Measurements from ENCODE around the gene VBP1. TPM values are rescaled to one million over a fixed set of nuclear protein-coding genes. Genes with fewer than 3 reads are reported as not detected.
A peak's percentile ranks its signal among the peaks of the same experiment; 100 is the strongest.
"Not testable (repeated sequence)": the region's sequence is repeated elsewhere in the genome, so short reads cannot be mapped to it uniquely, and the experiment has no call there.

VBP1 gene, protein sequence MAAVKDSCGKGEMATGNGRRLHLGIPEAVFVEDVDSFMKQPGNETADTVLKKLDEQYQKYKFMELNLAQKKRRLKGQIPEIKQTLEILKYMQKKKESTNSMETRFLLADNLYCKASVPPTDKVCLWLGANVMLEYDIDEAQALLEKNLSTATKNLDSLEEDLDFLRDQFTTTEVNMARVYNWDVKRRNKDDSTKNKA
- polyA plus RNA-seq (ENCODE audit: insufficient read length in 12 of 12): 10 to 100 TPM in 11 of 12 donors, not detected in 1; 37.9 to 79.7 (median 73.4) TPM
- long read RNA-seq, donor 1, transcript VBP1-201 (6 exons, 1,686 nt): major isoform, 26 of 26 reads
- long read RNA-seq, donor 1, partial matches to known transcripts: 0 of 26 reads
- long read RNA-seq, donor 1, other reads (novel, unspliced or antisense): 0 of 26 reads
- long read RNA-seq, donor 2, transcript VBP1-201 (6 exons, 1,686 nt): major isoform, 36 of 36 reads
- long read RNA-seq, donor 2, partial matches to known transcripts: 0 of 36 reads
- long read RNA-seq, donor 2, other reads (novel, unspliced or antisense): 0 of 36 reads
- long read RNA-seq, donor 3, transcript VBP1-201 (6 exons, 1,686 nt): major isoform, 14 of 41 reads
- long read RNA-seq, donor 3, partial matches to known transcripts: 27 of 41 reads
- long read RNA-seq, donor 3, other reads (novel, unspliced or antisense): 0 of 41 reads
- long read RNA-seq, donor 4, transcript VBP1-201 (6 exons, 1,686 nt): major isoform, 10 of 36 reads
- long read RNA-seq, donor 4, partial matches to known transcripts: 26 of 36 reads
- long read RNA-seq, donor 4, other reads (novel, unspliced or antisense): 0 of 36 reads
- long read RNA-seq, donor 5, transcript VBP1-201 (6 exons, 1,686 nt): major isoform, 37 of 37 reads
- long read RNA-seq, donor 5, partial matches to known transcripts: 0 of 37 reads
- long read RNA-seq, donor 5, other reads (novel, unspliced or antisense): 0 of 37 reads
- long read RNA-seq, donor 6, transcript VBP1-201 (6 exons, 1,686 nt): major isoform, 13 of 13 reads
- long read RNA-seq, donor 6, partial matches to known transcripts: 0 of 13 reads
- long read RNA-seq, donor 6, other reads (novel, unspliced or antisense): 0 of 13 reads
- long read RNA-seq, donor 7, transcript VBP1-201 (6 exons, 1,686 nt): major isoform, 16 of 16 reads
- long read RNA-seq, donor 7, partial matches to known transcripts: 0 of 16 reads
- long read RNA-seq, donor 7, other reads (novel, unspliced or antisense): 0 of 16 reads
- long read RNA-seq, donor 8, transcript VBP1-201 (6 exons, 1,686 nt): major isoform, 36 of 36 reads
- long read RNA-seq, donor 8, partial matches to known transcripts: 0 of 36 reads
- long read RNA-seq, donor 8, other reads (novel, unspliced or antisense): 0 of 36 reads
- long read RNA-seq, donor 9, transcript VBP1-201 (6 exons, 1,686 nt): major isoform, 16 of 48 reads
- long read RNA-seq, donor 9, partial matches to known transcripts: 32 of 48 reads
- long read RNA-seq, donor 9, other reads (novel, unspliced or antisense): 0 of 48 reads
- long read RNA-seq, donor 10, transcript VBP1-201 (6 exons, 1,686 nt): major isoform, 23 of 23 reads
- long read RNA-seq, donor 10, partial matches to known transcripts: 0 of 23 reads
- long read RNA-seq, donor 10, other reads (novel, unspliced or antisense): 0 of 23 reads
- long read RNA-seq, donor 11, transcript VBP1-201 (6 exons, 1,686 nt): major isoform, 44 of 105 reads
- long read RNA-seq, donor 11, partial matches to known transcripts: 61 of 105 reads
- long read RNA-seq, donor 11, other reads (novel, unspliced or antisense): 0 of 105 reads

DNA sequence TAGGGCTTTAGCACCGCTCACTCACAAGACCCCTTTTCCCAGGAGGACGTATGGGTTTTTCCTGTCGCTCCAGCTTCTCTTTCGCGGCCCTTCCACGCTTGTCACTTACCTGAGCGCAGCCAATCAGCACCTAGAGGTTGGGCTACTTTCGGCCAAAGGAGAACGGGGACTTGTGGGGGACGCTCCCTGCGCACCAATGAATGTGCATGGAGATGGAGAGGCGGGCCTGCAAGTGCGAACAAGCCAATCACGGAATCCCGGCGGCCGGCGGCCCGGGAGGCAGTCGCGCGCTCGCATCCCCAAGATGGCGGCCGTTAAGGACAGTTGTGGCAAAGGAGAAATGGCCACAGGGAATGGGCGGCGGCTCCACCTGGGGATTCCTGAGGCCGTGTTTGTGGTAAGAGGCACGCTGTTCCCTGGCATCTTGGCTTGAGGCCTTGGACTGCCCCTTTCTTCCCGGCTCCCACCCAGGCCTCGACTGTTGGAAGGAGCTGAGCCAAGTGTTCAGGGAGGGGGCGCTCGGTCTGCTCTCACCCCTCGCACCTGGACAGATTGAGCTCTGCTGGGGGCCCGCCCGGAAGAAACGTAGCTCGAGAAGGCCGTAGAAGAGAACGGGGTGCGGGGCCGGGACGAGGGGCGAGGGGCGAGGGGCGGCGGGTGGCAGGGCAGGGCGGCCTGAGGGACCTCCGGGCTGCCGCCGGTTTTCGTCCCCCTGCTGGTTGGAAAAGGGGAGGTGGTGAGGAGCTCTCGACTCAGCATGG, at the start of gene VBP1:
TSS of gene VBP1 (plus strand) at position 282 of the 761 bp plus-strand sequence. CDS start at position 305, 23 bp downstream.
- DNase-seq: peak; percentile 89

- no peak for DNase-seq
Observed at GRCh38 chrX:155169881-155170280, 46.4 kb upstream of the VBP1 start.

DNA sequence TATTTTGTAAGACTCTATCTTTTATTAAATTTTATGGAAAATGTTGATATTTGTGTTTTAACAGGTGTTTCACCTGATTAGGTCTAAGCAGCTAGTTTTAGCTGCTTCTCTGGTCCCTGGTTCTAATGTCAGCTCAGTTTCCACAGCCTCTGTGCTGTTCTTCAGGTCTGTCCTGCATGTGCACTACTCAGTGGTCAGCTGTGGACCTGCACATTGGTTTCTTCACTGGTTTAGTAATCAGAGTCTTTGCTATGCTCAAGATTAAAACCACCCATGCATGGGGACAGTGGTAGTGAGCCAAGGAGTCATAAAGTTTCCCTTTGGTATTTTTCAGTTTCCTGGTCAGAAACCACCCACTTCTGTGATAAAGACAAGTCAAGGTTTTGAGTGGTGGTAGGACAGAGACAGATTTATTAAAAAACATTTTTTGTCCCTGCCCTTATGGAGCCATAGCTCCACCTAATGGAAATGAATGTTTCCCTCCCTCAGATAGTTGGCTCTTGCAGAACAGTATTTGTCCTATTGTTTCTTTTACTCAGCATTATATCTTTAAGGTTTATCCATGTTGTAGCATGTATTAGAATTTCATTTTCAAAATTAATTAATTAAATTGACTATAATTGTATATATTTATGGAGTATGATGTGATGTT, 36.8 kb upstream of the VBP1 start:
- no peak for DNase-seq

- no peak for DNase-seq
Observed at GRCh38 chrX:155188786-155189185, 27.5 kb upstream of the VBP1 start.

- DNase-seq: no peak
Observed at GRCh38 chrX:155211208-155211607, 5.1 kb upstream of the VBP1 start.

GRCh38 chrX:155213731-155214130, 2.5 kb upstream of the VBP1 start:
- no peak for DNase-seq

- no peak for DNase-seq
Observed at GRCh38 chrX:155215443-155216178, 649 bp upstream of the VBP1 start.

DNA sequence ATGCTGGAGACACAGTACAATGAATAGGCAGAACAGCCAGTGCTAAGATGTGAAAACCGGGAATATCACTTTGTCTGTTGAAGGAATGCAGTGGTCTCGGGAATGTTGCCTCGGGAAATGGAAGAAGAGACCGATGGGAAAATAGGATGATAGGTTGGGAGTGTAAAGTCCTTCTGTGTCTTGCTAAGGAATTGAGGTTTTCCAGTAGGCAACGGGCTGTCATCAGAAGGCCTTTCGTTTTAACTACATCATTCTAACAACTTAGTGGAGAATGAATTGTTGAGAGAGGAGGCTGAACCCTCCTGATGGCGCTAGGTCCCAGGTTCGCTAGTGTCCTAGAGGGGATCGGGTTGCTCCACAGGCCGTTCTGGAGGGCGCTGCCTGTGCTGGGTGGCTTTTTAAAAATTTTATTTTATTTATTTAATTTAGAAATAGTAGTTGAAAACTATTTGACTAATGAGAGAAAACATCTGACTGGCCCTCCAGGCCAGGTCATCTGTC, 730 bp downstream of the VBP1 start:
- no peak for DNase-seq

DNA sequence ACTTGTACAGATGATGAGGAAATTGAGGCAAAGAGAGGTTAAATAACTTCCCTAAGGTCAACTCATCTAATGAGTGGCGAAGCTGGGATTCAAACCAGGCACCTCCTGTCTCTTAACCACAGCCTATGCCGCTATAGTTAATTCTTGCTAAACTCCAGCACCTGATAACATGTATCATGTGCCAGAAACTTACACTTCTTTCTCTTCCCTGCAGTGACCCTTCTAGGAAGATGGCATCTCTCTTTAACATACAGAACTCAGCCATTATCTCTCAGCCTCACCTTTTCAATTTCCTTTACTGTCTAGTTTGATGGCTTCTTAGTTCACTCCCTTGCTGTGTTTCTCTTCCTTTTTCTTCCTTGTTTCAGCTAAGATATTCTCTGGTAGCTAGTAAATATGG, 2.5 kb downstream of the VBP1 start:
- DNase-seq: no peak

GRCh38 chrX:155221351-155221750, 5.1 kb downstream of the VBP1 start:
- no peak for DNase-seq

GRCh38 chrX:155223746-155224145, 7.5 kb downstream of the VBP1 start:
- not testable (repeated sequence) for DNase-seq

GRCh38 chrX:155225774-155226173, 9.5 kb downstream of the VBP1 start:
- DNase-seq: no peak

DNA sequence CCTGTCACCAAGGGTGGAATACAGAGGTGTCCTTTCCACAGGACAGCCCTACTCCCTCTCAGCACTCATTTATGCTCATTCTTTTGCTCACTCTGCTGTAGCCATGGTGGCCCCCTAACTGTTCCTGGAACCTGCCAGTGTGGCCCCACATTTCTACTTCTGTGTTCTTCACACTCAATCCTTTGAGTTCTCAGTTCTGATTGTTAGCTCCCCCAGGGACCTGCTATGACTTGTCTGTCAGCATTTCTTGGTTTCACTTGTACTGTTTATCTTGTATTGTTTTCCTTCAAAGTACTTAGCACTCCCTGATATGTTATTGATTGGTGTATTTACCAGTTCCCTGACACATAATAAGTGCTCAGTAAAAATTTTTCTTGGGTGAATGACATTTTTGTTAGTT, 14.9 kb downstream of the VBP1 start:
- no peak for DNase-seq

- DNase-seq: no peak
Observed at GRCh38 chrX:155235891-155236290, 19.6 kb downstream of the VBP1 start.

DNA sequence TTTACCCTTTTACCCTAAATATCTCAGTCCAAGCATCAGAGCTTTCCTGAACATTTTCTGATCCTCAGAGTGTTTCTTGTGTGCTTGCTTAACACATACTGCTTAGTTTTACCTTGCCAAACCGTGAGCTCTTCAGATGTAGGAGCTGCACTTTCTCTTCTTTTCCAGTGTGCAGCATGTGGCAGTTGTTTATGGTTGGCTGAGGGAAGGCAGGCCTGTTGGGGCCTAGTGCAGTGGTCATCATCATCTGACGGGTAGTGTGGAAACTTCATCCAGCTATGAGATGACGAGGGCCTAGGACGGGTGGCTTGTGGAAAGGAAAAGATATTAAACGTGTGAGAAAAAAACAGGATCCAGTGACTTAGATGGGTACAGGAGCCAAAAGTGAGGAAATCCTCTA, 21.5 kb downstream of the VBP1 start:
- DNase-seq: no peak

GRCh38 chrX:155242300-155242699, 26.0 kb downstream of the VBP1 start:
- DNase-seq: peak; percentile 2

DNA sequence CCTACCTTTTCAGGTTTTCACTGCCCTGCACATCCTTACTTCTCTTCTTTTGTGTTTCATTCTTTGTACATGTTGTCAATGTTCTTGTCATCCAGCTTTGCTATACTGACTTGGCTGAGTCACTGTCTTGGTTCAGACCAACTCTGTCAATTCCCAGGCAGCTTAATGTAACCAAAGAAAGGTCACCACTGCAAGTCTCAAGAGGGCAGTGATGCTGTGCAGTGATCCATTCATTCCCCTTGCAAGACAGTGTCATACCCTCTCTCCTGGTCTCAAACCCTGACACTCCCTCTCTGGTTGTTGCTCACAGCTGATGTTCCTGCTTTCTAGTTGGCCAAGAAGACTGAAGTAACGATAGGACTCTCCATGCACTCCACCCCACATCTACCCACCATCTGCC, 30.5 kb downstream of the VBP1 start:
- no peak for DNase-seq

DNA sequence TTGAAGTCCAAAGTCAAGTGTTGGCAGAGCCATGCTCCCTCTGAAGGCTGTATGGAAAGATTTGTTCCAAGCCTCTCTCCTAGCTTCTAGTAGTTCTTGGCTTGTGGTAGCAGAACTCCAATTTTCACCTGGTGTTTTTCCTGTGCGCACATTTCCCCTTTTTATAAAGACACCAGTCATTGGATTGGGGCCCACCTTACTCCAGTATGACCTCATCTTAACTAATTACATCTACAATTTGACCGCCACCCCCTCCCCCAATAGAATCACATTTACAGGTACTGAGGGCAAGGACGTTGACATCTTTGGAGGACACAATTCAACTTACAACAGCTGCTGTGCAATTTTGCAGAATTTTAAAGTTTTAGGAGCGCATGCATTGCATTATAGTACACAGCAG, 31.2 kb downstream of the VBP1 start:
- no peak for DNase-seq

DNA sequence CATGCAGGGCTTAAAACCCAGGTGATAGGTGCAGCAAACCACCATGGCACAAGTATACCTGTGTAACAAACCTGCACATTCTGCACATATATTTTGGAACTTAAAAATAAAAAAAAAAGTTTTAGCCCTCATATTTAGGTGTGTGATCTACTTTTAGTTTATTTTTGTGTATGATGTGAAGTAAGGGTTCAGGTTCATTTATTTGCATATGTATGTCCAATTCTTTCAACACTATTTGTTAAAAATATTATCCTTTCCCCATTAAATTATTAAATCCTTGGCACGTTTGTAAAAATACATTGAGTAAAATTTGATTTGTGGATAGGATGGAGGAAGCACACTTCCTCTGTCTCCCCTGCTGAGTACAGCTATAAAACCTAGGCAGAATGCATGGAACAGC, 35.1 kb downstream of the VBP1 start:
- no peak for DNase-seq
